Body of pancreas (tissue), 4 donors: ENCODE results near the gene NECTIN1. TPM values are rescaled to one million over a fixed set of nuclear protein-coding genes. Genes with fewer than 3 reads are reported as not detected.

ENCODE experiments used
- ATAC-seq: fragments of 150-250 bp; one replicate; pipeline ENCODE4 v1.9.1; 2016
- DNase-seq, 4 donors: peaks; one replicate each; pipeline ENCODE4 v3.0.0-alpha.2; 2019
- H3K27ac ChIP-seq, 4 donors: fragments of 200-600 bp; sonication (generic); 1 replicate in 3 of 4; 2 replicates in 1 of 4; pipeline versions ENCODE4 v1.5.1 to v1.6.1; 2016 to 2019; ENCODE audit warnings: mild to moderate bottlenecking in 1 of 4, mixed read lengths in 1 of 4, moderate library complexity in 1 of 4
- H3K27me3 ChIP-seq, 2 donors: fragments of 200-600 bp; sonication (generic); one replicate each; pipeline ENCODE4 v1.6.0; 2016; ENCODE audit warnings: mild to moderate bottlenecking in 1 of 2
- H3K36me3 ChIP-seq, 2 donors: fragments of 200-600 bp; sonication (generic); replicated peaks in 1 of 2; 2 replicates each; pipeline ENCODE4 v1.5.1; 2016; ENCODE audit warnings: low read depth in 2 of 2; ENCODE audit not compliant: insufficient read depth in 1 of 2
- H3K4me1 ChIP-seq: fragments of 200-600 bp; sonication (generic); one replicate; pipeline ENCODE4 v1.6.0; 2016
- H3K4me3 ChIP-seq, 2 donors: fragments of 200-600 bp; sonication (generic); 1 replicate in 1 of 2; 2 replicates in 1 of 2; pipeline ENCODE4 v1.5.1; 2016 to 2019
- H3K9me3 ChIP-seq, 3 donors: fragments of 200-600 bp; sonication (generic); 1 replicate in 2 of 3; 2 replicates in 1 of 3; pipeline ENCODE4 v1.5.1; 2016
- POLR2A ChIP-seq, 3 donors: fragments of 450-650 bp; IDR thresholded peaks; one replicate each; pipeline ENCODE4 v1.6.1; 2016; ENCODE audit warnings: antibody characterized with exemption in 3 of 3, mild to moderate bottlenecking in 2 of 3
- WGBS, 2 donors: methylation state at CpG; one replicate each; pipeline ENCODE4 v1.1.5; 2017; 5-methylcytosine and 5-hydroxymethylcytosine counted together
- intact Hi-C: fragments of 100-400 bp; cut with DNase I; formaldehyde crosslinking; loops from one replicate; pipeline ENCODE4 v1.15.1; 2023
- total RNA-seq, 2 donors: library from RNA; depleted of rRNA; stranded (reverse); fragments of >200 nt; gene quantifications; one replicate each; pipeline ENCODE4 v1.1.0, GENCODE V29; 2016
- TF ChIP-seq, protein P1 (sequence below), 7 experiments: fragments of 450-650 bp in 4 of 7; fragments of 200-600 bp in 3 of 7; sonication (generic) in 3 of 7; IDR thresholded peaks; one replicate each; pipeline ENCODE4 v1.5.1; 2016 to 2019; ENCODE audit warnings: antibody characterized with exemption in 7 of 7

NECTIN1 gene
- total RNA-seq, 2 donors from 2014 or later, result 7.3 to 31.6 TPM

GRCh38 chr11:119742263-119742861 lies 13.4 kb upstream of the NECTIN1 start:
- H3K27me3 ChIP-seq, result no peaks in the 10 kb centered on the region
- TF ChIP-seq, protein P1, sequence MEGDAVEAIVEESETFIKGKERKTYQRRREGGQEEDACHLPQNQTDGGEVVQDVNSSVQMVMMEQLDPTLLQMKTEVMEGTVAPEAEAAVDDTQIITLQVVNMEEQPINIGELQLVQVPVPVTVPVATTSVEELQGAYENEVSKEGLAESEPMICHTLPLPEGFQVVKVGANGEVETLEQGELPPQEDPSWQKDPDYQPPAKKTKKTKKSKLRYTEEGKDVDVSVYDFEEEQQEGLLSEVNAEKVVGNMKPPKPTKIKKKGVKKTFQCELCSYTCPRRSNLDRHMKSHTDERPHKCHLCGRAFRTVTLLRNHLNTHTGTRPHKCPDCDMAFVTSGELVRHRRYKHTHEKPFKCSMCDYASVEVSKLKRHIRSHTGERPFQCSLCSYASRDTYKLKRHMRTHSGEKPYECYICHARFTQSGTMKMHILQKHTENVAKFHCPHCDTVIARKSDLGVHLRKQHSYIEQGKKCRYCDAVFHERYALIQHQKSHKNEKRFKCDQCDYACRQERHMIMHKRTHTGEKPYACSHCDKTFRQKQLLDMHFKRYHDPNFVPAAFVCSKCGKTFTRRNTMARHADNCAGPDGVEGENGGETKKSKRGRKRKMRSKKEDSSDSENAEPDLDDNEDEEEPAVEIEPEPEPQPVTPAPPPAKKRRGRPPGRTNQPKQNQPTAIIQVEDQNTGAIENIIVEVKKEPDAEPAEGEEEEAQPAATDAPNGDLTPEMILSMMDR (IDR thresholded peaks at IDR 0.05), result no peak
- no peak for TF ChIP-seq POLR2A (IDR thresholded peaks at IDR 0.05)

GRCh38 chr11:119741369-119742262 lies 12.6 kb upstream of the NECTIN1 start:
- ATAC-seq (no peak), DNase-seq (peak in 3 of 4 donors; percentile 33 to 47 (median 39))
- Histone ChIP-seq H3K9me3 (no peaks in the 10 kb centered on the region), H3K4me1 (peaks cover 30% of the 10 kb centered on the region), H3K36me3 (no peaks in the 10 kb centered on the region), H3K27me3 (no peaks in the 10 kb centered on the region), H3K4me3 (no peak overlapping the region), H3K27ac (no peak overlapping the region)
- no peak for TF ChIP-seq POLR2A (IDR thresholded peaks at IDR 0.05)
- TF ChIP-seq, protein P1 (IDR thresholded peaks at IDR 0.05), result peak; percentile 33 to 59 (median 42)
- intact Hi-C loops, result no loop called here
- WGBS, 2 donors, result 34 to 66% methylated on average over 13 to 54 of the region's 54 CpGs

More at GRCh38 chr11:119742263-119742861, 13.4 kb upstream of the NECTIN1 start:
- no peak for ATAC-seq
- Histone ChIP-seq H3K36me3 (no peaks in the 10 kb centered on the region), H3K9me3 (no peaks in the 10 kb centered on the region), H3K4me3 (no peak overlapping the region), H3K27ac (no peak overlapping the region), H3K4me1 (peaks cover 30% of the 10 kb centered on the region)
- WGBS, 2 donors, result 34 to 86% methylated on average over 21 to 38 of the region's 38 CpGs
- peak in 1 of 4 donors; percentile 13 for DNase-seq
- intact Hi-C loops, result no loop called here

DNA sequence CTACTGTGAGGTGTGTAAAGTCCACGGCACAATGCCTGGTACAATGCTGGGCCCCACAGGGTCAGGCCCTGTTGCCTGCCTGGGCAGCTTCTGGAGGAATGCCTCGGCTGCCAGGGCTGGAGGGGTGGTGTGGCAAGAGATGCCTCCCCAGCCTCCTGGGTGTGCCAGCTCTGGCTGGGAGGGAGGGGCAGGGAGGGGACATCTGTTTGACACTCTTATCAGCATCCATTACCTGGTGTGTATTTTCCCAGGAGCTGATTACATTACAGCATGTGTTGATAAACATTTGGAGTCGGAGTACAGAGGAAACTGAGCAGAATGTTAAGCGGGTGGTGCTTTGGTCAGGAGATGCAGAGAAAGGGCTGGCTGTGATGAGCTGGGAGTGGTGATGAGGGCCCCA lies 11.0 kb upstream of the NECTIN1 start:
- peak; percentile 88 to 94 (median 94) for DNase-seq
- peak overlapping the region; percentile 32 to 63 (median 55) for H3K27ac ChIP-seq
- intact Hi-C loops, result no loop called here
- H3K36me3 ChIP-seq, result no peaks in the 10 kb centered on the region
- peak; percentile 96 for ATAC-seq
- TF ChIP-seq, protein P1 (IDR thresholded peaks at IDR 0.05), result no peak
- TF ChIP-seq POLR2A (IDR thresholded peaks at IDR 0.05), result no peak
- H3K27me3 ChIP-seq, result no peaks in the 10 kb centered on the region
- H3K4me3 ChIP-seq, result no peak overlapping the region
- no peaks in the 10 kb centered on the region for H3K9me3 ChIP-seq
- peaks cover 31% of the 10 kb centered on the region for H3K4me1 ChIP-seq
- 16 to 18% methylated on average over 4 of the region's 4 CpGs for WGBS, 2 donors

DNA sequence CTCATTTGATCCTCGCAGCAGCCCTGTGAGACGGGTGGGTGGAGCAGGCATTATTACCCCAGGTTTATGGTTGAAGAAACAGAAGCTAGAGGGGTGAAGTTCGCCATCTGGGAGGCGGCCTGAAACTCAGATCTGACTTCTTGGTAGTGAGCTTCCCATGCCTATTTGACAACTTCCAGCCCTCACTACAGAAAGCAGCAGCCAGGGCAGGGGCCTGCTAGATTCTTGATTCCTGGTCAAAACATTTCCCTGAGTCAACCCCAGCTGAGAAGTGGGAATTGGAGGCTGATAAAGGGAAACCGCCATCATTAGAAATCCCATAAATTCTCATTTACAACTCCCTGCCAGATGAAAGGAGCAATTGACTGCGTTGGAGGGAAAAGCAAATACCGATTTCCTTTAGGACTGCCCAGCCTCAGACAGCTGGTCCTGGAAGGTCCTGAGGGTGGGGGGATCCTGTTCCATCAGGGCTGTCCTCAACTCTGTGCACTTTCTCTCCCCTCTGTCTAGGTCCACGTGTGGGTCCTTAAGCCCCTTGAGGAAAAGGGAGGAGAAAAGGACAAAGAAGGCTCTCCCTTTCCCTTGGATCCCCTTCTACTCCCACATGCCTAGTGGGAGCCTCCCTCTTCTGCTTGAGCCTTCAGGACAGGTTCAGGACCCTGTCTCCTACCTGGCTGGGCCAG lies 10.2 kb upstream of the NECTIN1 start:
- no peak for ATAC-seq
- Histone ChIP-seq H3K9me3 (no peaks in the 10 kb centered on the region), H3K4me1 (peaks cover 36% of the 10 kb centered on the region), H3K27ac (peak overlapping the region; percentile 32 to 63 (median 36)), H3K27me3 (no peaks in the 10 kb centered on the region), H3K36me3 (no peaks in the 10 kb centered on the region), H3K4me3 (no peak overlapping the region)
- intact Hi-C loops, result no loop called here
- TF ChIP-seq, protein P1 (IDR thresholded peaks at IDR 0.05), result no peak
- no peak for TF ChIP-seq POLR2A (IDR thresholded peaks at IDR 0.05)
- 52 to 54% methylated on average over 8 of the region's 8 CpGs for WGBS, 2 donors
- no peak for DNase-seq
